HG02938 (cell line): ENCODE data around the gene CRB1.
"Not testable (repeated sequence)": the region's sequence is repeated elsewhere in the genome, so short reads cannot be mapped to it uniquely, and the experiment has no call there.

Experiments
- ATAC-seq: cut with Tn5 transposase; IDR thresholded peaks from one replicate; pipeline ENCODE4 v1.9.1; 2021; ENCODE audit warnings: mild to moderate bottlenecking, moderate library complexity; ENCODE audit not compliant: unreplicated experiment

CRB1 gene

DNA sequence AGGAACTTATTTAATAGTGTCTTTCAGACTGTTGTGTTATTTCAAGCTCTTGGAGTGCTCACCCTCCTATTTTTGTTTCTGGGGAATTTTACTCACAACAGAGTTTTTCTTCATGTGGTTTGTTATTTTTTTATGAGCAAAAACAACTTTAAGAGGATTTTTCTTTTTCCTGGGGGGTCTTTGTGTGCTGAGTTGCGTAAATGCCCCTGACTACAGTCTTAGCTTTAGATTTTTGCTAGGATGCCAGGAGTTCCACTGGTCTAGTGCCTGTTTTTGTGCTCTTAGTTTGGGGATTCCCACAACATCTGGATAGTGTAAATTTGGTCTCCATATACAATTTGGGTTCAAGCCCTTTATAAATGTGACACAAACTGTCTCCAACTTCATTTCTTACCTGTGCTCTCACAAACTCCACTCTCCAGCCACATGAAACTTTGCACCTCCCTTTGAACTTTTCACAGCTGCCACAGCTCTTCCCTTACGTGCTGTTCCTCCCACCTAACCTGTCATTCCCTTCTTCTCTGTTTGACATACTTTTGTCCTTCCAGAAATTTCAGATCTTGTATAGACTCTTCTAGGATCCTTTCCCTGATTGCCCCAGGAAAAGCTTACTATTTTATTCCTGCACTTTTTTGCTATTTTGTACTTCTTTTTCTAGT, 180.2 kb downstream of the CRB1 start:
- ATAC-seq: no peak

DNA sequence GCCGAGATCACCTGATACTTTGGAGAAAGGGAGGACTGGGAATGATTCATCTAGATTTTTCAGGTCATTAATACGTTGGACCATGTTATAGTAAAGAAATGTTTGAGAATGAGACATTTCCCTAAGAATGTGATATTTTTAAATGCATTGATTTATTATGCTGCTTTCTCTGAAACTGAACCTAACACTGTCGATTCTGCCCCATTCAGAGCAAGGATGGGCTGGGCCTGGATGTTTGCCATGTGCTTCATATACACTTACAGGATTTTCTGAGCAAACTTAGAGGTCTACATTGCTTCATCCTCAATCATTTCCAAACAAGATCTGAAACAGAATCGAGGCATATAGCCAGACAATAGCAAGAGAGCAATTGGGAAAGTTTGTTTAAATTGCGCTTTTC, 183.3 kb downstream of the CRB1 start:
- ATAC-seq: no peak

DNA sequence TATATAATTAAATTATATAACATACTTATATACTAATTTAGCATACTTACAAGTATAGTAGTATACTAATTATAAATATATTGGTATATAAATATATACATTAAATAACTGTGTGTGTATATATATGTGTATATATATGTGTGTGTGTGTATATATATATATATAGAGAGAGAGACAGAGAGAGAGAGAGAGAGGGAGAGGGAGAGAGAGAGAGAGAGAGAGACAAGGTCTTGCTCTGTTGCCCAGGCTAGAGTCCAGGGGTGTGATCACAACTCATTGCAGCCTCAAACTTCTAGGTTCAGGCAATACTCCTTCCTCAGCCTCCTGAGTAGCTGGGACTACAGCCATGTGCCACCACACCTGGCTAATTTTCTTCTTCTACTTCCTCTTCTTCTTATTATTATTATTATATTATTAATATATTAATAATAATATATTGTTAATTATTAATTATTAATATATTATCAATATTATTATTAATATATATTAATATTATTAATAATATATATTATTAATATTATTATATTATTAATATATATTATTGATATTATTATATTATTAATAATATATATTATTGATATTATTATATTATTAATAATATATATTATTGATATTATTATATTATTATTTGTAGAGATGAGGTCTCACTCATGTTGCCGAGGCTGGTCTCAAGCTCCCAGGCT, 185.5 kb downstream of the CRB1 start:
- ATAC-seq: no peak

DNA sequence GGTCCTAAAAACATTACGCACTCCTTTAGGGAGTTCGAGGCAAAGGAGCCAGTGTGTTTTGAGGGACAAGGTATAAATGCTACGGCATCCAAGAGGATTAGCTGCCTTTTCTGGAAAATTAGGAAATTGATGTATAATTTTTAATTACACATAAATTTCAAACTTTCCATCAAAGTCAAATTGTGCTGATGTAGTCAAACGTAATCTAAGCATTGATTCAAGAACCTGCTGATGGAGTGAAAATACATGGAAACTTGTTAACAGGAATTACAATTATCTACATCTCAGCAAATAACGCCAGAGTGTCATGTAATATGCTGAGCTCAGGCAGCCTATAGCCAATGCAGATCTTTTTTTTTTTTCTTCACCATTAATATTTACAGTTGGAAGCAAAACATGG, 194.5 kb downstream of the CRB1 start:
- no peak for ATAC-seq

DNA sequence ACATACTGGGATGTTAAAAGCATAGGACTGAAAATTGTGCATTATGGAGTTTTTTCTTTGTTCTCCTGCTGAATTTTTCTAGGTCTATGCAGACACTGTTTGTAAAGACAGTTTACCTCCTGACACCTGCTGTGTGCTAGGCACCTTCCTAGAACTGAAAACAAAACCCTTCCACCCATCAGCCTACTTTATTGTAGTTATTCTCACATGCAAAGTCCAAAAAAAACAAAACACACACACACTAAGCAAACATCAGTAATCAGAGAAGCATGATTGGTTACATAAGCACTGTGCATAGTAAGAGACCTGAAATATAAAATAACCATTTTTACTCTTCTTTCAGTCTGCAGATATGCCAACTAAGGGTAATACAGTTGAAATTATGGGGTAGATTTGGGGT, 195.1 kb downstream of the CRB1 start:
- no peak for ATAC-seq

DNA sequence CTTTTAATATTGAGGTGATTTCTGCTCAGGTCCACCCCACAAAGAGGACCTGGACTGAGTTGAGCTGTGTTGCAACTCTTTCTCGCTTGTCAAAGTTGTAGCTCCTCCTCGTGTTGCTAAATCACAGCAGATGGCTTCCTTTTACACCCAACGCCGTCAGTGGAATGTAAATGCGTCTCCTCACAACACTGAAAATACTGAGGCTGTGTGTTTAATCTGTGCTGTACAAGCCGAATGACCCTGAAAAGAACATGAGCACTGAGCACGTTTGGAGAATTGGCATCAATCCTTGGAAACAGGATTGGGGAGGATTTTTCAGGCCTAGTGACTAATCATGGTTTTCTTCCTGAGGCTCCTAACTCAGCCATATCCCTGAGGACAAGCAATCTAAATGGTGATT, 196.0 kb downstream of the CRB1 start:
- no peak for ATAC-seq

DNA sequence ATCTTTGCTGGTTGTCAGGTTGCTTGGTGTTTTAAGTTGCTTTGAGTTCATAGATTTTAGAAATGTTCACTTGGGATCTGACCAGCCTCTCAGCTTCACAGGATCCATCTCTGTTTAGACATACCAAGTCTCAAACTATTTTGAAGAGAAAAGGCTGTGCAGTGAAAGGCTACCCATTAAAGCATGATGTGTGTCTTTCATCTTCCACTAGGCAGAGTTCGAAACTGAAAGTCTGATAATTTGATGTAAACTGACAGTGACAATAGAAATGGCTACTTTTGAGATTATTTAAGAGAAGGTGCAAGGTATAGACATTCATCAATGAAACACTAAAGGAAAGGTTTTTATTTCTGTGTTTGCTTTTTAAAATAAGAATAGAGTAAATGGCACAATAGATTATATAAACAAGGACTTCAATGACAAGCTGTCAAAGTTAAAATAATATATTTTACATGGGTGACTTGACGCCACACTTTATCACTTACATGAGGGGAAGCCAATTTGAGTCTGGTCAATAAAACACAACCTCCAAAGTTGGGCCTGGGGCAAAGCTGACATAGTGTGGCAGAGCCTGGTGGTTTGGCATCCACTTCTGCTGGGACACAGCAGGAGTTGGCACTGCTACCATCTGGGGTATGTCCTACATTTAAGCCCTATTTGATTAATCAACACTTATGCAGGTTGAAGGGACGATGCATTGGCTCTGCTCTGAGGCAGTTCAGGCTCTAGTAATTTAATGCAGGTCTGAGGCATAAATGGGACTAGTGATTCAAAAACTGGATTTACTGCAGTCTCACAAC, 197.7 kb downstream of the CRB1 start:
- no peak for ATAC-seq

DNA sequence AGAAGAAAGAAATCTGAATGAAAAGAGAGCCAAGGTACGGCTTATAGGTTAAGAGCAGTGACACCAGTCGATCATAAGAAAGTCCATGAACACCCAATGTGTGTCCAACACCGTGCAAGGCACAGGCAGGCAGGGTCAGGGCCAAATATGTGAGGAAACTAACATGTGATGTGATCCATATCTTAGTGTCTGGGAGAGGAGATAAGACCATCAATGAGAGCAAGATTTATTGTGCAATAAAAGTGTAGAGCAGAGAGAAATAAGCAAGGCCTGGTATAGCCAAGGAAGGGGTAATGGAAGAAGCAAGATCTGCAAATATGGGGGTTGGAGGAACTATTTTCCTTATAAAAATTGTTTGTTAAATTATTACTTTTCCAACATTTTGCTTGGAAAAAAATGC, 198.8 kb downstream of the CRB1 start:
- no peak for ATAC-seq

DNA sequence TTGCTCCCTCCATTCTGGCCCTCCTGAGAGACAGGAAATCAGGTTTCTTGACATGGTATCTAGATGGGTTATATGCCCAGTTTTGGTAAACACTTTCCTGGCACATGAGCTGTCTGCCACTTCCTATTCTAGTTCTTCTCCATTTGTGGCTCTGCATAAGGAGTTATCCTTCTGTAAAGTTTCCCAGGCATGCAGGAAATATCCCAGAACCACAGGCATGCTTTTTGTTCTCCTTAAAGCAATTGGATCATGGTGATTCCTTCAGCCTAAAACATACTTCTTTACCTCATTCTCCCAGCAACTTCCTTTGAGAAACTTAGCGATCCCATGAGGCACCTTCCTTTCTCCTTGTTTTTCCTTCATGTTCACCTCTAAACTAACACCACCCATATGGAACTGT, 199.8 kb downstream of the CRB1 start:
- ATAC-seq: no peak

DNA sequence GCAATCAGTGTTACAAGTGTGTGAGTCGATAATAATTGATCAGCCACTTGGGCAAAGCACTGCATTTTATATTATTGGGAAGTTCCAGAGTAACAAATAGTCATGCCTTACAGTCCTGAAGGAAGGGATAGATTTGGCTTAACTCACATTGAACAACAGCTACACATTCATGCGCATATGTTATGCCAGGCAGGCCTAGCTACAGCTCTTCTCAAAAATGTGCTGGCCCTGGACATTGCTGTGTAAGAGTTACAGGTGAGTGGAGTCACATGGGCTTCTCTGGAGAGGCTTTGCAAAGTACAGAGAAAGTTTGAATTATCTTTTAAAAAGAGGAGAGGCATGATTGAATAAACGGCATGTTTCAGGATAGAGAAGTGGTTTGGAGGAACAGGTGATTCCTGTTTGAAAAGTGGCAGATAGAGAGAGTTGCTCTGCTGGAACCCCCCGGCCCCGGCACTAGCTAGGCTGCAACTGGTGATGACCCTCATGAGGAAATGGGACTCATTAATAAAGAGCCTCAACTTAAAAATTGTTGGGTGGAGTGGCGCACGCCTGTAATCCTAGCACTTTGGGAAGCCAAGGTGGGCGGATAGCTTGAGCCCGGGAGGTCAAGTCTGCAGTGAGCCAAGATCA, 200.6 kb downstream of the CRB1 start:
- no peak for ATAC-seq

DNA sequence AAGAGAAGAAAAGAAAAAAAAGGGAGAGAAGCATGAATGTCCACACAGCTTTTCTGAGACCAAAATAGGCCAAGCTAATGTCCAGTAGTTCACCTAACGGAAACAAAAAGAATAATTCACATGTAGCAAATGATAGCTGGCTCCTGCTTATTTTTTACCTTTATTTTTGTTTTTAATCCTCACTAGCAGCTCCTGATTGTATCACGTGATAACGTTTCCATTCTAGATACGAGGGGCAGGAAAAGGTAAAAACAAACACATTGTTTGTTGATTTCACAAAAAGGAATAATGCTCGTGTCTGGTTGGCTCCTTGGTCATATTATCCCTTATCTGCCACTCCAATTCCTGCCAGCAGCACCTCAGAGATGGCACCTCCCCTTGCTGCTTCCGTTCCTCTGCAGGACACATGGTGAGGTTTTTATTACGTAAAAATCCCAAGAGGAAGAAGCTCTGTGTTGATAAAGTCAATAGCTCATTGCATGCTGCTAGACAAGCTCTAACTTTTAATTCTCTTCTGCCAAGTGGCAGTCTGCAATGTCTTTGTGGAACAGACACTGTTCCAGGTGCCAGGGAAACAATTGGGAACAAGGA, 201.7 kb downstream of the CRB1 start:
- no peak for ATAC-seq

DNA sequence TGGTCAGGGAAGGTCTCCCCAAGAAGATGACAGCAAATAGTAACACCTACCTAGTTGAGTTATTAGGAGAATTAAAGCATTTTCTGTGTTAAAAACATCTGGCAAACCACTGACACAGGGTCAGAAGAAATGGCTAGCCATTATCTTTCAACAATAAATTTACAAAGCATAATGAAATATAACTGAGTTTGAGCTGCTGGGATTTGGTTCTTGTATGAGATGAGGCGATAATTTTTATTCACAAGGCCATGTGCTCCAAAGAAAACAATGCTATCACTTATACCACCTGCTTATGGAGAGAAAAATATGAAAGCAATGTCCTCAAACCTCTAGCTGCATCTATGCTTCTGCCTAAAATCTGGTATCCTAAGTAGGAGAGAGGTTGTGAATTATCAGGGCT, 202.3 kb downstream of the CRB1 start:
- ATAC-seq: no peak

DNA sequence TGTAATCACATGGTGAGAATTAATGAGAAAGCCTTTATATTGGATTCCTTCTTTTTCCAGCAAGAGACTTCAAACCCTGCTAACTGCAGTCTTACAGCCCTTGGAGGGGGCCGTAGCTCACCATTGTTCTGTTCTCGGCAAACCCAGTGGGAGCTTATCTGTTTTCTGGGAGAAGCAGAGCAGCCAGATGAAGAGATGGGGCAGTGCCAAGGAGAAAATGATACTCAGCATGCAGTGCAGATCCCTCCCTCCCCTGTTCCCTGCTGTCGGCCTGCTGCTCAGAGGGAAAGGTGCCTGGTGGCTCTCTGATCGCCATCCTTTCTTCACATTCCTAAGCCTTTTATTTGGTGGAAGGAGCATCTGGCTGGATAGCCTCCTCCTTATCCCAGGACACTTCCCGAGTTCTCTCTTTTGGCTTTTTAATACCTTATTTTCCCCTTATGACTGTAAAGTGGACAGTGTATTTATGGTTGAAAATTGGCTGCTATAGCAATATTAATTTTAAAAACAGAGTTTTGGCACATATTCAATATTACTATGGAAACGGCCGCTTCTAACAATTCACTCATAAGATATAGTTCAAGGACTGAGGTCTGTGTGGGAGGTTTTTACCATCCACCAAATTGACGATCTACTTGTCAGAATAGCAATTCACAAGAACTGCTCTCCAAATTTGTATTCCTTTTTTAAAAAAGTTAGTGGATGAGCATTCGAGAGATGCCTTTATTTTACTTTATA, 203.4 kb downstream of the CRB1 start:
- ATAC-seq: no peak

DNA sequence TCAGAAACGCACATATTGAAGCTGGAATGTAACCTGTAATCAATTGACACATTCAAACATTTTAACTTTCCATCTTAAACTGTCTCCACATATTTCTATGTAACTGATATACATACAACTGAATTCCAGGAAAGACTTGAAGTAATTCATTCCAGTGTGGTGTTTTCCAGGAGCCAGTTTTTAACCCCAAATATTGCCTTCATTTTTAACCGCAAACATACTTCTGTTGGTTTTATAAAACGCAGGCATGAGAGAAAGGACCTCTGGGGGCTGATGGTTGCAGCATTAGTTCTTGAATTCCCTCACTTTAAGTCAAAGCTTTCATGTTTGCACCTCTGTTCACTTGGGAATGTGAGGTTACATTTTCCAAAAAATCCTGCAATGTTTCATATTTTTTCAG, 204.1 kb downstream of the CRB1 start:
- ATAC-seq: no peak

DNA sequence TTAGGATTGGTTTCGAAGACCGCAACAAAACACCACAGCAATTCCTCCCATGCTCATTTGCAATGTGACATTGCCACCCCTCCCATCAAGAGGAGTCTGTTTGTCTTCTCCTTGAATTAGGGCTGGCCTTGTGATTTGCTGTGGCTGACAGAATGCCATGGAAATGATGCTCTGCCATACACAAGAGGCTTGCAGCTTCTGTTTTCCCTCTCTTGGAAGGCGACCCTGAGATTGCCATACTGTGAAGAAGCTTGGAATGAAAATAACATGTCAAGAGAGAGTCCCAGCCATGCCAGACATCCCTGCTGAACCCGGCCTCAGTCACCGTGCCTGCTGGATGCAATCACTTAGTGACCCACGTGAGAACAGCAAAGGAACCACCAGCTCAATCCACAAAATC, 212.4 kb downstream of the CRB1 start:
- ATAC-seq: no peak

DNA sequence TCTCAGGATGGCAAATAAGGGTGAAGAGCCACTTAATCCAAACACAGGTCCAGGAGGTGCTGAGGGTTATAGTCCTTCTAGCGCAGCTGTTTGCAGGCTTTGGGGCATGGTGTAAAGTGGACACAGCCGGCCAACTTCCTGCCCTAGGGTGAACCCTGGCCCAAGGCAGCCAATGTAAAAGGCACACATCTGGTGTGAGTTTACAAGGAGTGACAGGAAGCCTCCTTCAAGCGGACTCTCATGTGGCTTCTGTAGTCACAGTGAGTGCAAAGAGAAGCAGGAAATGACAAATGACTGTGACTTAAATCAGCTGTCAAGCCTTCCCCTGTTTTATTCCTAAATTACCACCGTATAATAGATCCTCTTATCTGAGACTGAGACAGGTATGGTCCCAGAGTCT, 213.0 kb downstream of the CRB1 start:
- ATAC-seq: no peak

DNA sequence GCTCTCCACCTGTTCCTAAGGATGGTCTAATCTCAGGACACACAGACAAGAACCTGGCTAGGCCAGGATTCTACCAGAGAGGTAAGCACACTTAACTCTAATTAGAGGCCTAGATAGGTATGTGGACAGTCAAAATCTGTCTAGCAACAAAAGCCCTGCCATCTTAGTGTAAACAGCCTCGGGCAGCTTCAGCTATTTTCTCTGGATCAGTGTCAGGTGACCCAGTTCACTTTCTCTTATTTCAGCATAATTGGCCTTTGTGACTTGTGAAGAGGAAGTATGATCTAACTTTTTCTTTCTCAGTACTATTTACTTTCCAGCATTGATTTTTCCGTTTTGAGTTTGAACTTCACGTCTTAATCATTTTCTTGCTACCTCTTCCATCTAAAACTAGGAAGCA, 217.7 kb downstream of the CRB1 start:
- no peak for ATAC-seq

DNA sequence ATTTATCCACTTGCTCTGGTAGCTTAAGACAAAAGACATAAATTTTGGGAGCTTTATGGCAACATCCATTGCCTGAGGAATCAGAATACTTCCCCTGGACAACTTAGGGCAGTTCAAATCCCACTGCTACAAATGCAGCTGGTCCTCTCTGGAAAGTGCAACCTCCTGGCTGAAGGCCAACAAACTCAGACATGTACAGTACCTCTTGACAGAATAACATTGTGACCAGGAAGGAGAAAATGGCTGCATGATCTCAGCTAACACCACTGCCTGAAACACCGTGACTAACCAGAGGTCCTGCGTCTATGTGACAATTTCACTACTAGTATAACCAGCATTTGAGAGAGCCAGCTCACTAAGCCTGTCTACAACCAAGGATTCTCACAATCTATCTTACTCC, 218.9 kb downstream of the CRB1 start:
- no peak for ATAC-seq

DNA sequence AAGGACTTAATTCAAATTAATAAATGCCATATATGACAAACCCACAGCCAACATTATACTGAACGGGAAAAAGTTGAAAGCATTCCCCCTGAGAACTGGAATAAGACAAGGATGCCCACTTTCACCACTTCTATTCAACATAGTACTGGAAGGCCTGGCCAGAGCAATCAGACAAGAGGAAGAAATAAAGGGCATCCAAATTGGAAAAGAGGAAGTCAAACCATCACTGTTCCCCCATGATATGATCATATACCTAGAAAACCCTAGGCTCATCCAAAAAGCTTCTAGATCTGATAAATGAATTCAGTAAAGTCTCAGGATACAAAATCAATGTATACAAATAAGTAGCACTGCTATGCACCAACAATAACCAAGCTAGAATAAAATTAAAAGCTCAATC, 223.5 kb downstream of the CRB1 start:
- not testable (repeated sequence) for ATAC-seq

DNA sequence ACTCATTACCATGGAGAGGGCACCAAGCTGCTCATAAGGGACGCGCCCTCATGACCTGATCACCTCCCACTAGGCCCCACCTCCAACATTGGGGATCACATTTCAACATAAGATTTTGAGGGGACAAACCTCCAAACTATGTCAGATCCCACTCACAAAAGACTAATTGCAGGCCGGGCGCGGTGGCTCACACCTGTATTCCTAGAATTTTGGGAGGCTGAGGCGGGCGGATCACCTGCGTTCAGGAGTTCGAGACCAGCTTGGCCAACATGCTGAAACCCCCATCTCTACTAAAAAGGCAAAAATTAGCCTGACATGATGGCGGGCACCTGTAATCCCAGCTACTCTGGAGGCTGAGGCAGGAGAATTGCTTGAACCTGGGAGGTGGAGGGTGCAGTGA, 228.7 kb downstream of the CRB1 start:
- ATAC-seq: no peak
